ENCODE measurements around the gene RASSF5.

DNA sequence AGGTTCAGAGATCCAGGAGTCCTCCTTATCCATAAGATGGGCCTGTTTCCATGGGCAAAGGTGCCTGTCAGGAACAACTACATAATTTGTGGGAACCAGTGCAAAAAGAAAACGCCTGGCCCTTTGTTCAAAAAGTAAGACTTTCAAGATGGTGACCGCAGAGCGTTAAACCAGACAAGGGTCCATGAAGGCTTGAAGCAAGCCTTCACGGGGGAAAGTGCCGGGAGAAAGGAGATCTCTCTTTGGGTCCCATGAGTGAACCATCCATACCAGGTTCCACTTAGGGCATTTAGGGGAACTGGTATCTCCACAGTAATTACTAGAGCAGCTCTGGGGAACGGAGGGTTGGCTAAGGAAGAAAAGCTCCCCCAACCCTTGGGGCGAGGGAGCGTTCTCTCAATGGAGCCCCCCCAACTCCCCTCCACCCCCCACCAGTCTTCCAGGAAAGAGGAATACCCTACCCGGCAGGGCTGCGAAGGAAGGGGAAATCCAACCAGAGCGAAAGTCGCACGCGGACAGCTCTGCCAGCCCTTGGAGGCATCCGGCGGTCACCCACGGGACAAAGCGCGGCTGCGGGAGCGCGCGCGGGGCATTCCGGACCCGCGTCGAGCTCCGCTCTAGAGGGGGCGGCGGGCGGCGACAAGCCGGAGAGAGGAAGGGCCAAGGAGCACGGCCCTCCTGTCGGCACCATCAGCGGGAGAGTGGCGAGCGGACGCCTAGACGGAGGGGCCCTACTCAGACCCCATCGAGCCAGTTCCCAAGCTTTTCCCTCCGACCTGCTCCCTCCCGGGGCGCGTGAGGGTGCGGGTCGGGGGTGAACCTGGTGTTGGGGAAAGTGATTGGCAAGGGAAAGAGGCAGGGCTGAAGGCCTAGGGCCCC, 687 bp upstream of the RASSF5 start:
- TF ChIP-seq, protein P1, sequence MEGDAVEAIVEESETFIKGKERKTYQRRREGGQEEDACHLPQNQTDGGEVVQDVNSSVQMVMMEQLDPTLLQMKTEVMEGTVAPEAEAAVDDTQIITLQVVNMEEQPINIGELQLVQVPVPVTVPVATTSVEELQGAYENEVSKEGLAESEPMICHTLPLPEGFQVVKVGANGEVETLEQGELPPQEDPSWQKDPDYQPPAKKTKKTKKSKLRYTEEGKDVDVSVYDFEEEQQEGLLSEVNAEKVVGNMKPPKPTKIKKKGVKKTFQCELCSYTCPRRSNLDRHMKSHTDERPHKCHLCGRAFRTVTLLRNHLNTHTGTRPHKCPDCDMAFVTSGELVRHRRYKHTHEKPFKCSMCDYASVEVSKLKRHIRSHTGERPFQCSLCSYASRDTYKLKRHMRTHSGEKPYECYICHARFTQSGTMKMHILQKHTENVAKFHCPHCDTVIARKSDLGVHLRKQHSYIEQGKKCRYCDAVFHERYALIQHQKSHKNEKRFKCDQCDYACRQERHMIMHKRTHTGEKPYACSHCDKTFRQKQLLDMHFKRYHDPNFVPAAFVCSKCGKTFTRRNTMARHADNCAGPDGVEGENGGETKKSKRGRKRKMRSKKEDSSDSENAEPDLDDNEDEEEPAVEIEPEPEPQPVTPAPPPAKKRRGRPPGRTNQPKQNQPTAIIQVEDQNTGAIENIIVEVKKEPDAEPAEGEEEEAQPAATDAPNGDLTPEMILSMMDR (IDR thresholded peaks at IDR 0.05; ENCODE audit: poor library complexity), result no peak
- TF ChIP-seq EZH2 (IDR thresholded peaks at IDR 0.05; ENCODE audit: borderline replicate concordance), result peak; percentile 55

Data from hepatocyte (in vitro differentiated cells).